NB4 (cell line): ENCODE measurements around the gene SPRR5.

Source experiments
- CTCF ChIP-seq: IDR thresholded peaks from one replicate; pipeline ENCODE4 v1.5.1; 2012; ENCODE audit warnings: low read depth, low read length
- MAX ChIP-seq: IDR thresholded peaks from 2 replicates; pipeline ENCODE4 v1.6.1; 2011; ENCODE audit warnings: low read depth, low read length
- POLR2A ChIP-seq: IDR thresholded peaks from 2 replicates; pipeline ENCODE4 v1.6.1; 2011; ENCODE audit warnings: mild to moderate bottlenecking; ENCODE audit not compliant: insufficient read length; ENCODE audit errors: extremely low read depth

- TF ChIP-seq POLR2A (no peak), CTCF (no peak), MAX (no peak)
Observed at GRCh38 chr1:152957561-152957960, 10.6 kb downstream of the SPRR5 start.
